ENCODE results near the gene PPIA.

GRCh38 chr7:44787762-44788161 is 8.7 kb upstream of the PPIA start:
- TF ChIP-seq CTCF (IDR thresholded peaks at IDR 0.05) (no peak), POLR2A (IDR thresholded peaks at IDR 0.05) (no peak), EP300 (IDR thresholded peaks at IDR 0.05) (no peak)
